H1 (cell line): Measurements from ENCODE around the gene GPC3. TPM values are rescaled to one million over a fixed set of nuclear protein-coding genes. Genes with fewer than 3 reads are reported as not detected.

Experiments used
- CTCF ChIA-PET: fragments of 300-600 bp; sonication (Branson Sonifier 250); formaldehyde crosslinking; loops from one replicate; lab custom pipeline; 2021; ENCODE audit not compliant: partially characterized antibody; lab: Charles Lee
- POLR2A ChIA-PET: fragments of 300-600 bp; sonication (Branson Sonifier 250); formaldehyde crosslinking; loops from one replicate; lab custom pipeline; 2021; ENCODE audit warnings: inconsistent platforms; ENCODE audit not compliant: partially characterized antibody; lab: Charles Lee
- DNase-seq, 2 experiments: peaks; one replicate each; pipeline versions ENCODE4 v3.0.0 to v3.0.0-alpha.2; 2010 to 2022; ENCODE audit warnings: low spot score in 2 of 2, low read depth in 1 of 2, mixed read lengths in 1 of 2
- FAIRE-seq: peaks from 2 replicates; lab custom pipeline; 2011; peaks lifted over from hg19 to GRCh38; lab: Jason Lieb, UNC
- H2AFZ ChIP-seq: 2 replicates; pipeline ENCODE4 v1.8.1; 2012; ENCODE audit warnings: low read length, inconsistent platforms
- H2AK5ac ChIP-seq: 2 replicates; pipeline ENCODE4 v1.6.1; 2013; ENCODE audit warnings: low read depth, low read length
- H2BK120ac ChIP-seq: replicated peaks from 2 replicates; pipeline ENCODE3; 2013; ENCODE audit warnings: low read depth, low read length, inconsistent platforms
- H2BK12ac ChIP-seq: 2 replicates; pipeline ENCODE4 v1.6.1; 2013; ENCODE audit warnings: low read depth, low read length
- H2BK15ac ChIP-seq: 2 replicates; pipeline ENCODE4 v1.6.1; 2013; ENCODE audit warnings: low read length
- H2BK20ac ChIP-seq: 2 replicates; pipeline ENCODE4 v1.6.1; 2013; ENCODE audit warnings: low read length
- H2BK5ac ChIP-seq: 2 replicates; pipeline ENCODE4 v1.6.1; 2013; ENCODE audit warnings: low read depth, low read length
- H3K14ac ChIP-seq: 2 replicates; pipeline ENCODE4 v1.6.1; 2013; ENCODE audit warnings: inconsistent platforms; ENCODE audit not compliant: insufficient read length
- H3K18ac ChIP-seq: 2 replicates; pipeline ENCODE4 v1.6.1; 2013; ENCODE audit warnings: low read length; ENCODE audit errors: extremely low read depth
- H3K23ac ChIP-seq: 2 replicates; pipeline ENCODE4 v1.6.1; 2013; ENCODE audit warnings: inconsistent platforms; ENCODE audit not compliant: insufficient read length
- H3K23me2 ChIP-seq: 2 replicates; pipeline ENCODE4 v1.6.1; 2013; ENCODE audit warnings: low read depth, low read length
- H3K27ac ChIP-seq: 2 replicates; pipeline ENCODE4 v1.6.1; 2011; ENCODE audit warnings: low read depth, low read length, inconsistent platforms
- H3K27me3 ChIP-seq, 4 experiments: replicated peaks in 1 of 4; 1 replicate in 1 of 4; 2 replicates in 3 of 4; pipeline versions ENCODE4 v1.6.1 to v1.8.1; 2011 to 2013; ENCODE audit warnings: low read length in 3 of 4, mild to moderate bottlenecking in 3 of 4, inconsistent platforms in 2 of 4, mixed read lengths in 2 of 4, moderate library complexity in 1 of 4; ENCODE audit not compliant: control insufficient read depth in 3 of 4, insufficient read depth in 3 of 4; ENCODE audit errors: extremely low read depth in 1 of 4
- H3K36me3 ChIP-seq, 4 experiments: 2 replicates each; pipeline versions ENCODE4 v1.6.1 to v1.8.1; 2011 to 2013; ENCODE audit warnings: mild to moderate bottlenecking in 4 of 4, low read length in 3 of 4, moderate library complexity in 2 of 4, control low read depth in 1 of 4, inconsistent platforms in 1 of 4; ENCODE audit not compliant: insufficient read depth in 4 of 4, control insufficient read depth in 2 of 4
- H3K4ac ChIP-seq: replicated peaks from 2 replicates; pipeline ENCODE3; 2013; ENCODE audit warnings: low read length, low read depth, mixed read lengths, inconsistent platforms; ENCODE audit not compliant: insufficient read length
- H3K4me1 ChIP-seq, 4 experiments: replicated peaks in 1 of 4; 1 replicate in 1 of 4; 2 replicates in 3 of 4; pipeline versions ENCODE4 v1.6.1 to v1.8.1; 2011 to 2013; ENCODE audit warnings: low read length in 3 of 4, inconsistent platforms in 2 of 4, mixed read lengths in 1 of 4; ENCODE audit not compliant: insufficient read depth in 4 of 4, control insufficient read depth in 3 of 4
- H3K4me2 ChIP-seq, 2 experiments: 2 replicates each; pipeline versions ENCODE4 v1.6.1 to v1.8.1; 2011 to 2013; ENCODE audit warnings: low read depth in 2 of 2, low read length in 2 of 2, control low read depth in 1 of 2, inconsistent platforms in 1 of 2, mild to moderate bottlenecking in 1 of 2; ENCODE audit not compliant: insufficient read depth in 1 of 2
- H3K4me3 ChIP-seq, 4 experiments: fragments of 200-600, 300-600 bp in 1 of 4; sonication (generic), shearing (Covaris generic), sonication (Bioruptor Twin) in 1 of 4; 2 replicates each; pipeline versions ENCODE4 v1.5.1 to v1.8.1; 2011 to 2016; ENCODE audit warnings: low read length in 4 of 4, low read depth in 3 of 4, control low read depth in 2 of 4, inconsistent platforms in 2 of 4, mild to moderate bottlenecking in 2 of 4, mixed read lengths in 1 of 4, moderate library complexity in 1 of 4; ENCODE audit not compliant: insufficient read depth in 2 of 4; ENCODE audit errors: extremely low read depth in 1 of 4
- H3K56ac ChIP-seq: replicated peaks from 2 replicates; pipeline ENCODE3; 2013; ENCODE audit warnings: low read depth, mild to moderate bottlenecking, mixed read lengths, low read length, inconsistent platforms; ENCODE audit not compliant: insufficient read length
- H3K79me1 ChIP-seq: 2 replicates; pipeline ENCODE4 v1.6.1; 2013; ENCODE audit warnings: low read depth, low read length, control low read depth
- H3K79me2 ChIP-seq, 2 experiments: 2 replicates each; pipeline versions ENCODE4 v1.6.1 to v1.8.1; 2012 to 2013; ENCODE audit warnings: low read length in 2 of 2, mild to moderate bottlenecking in 2 of 2, inconsistent platforms in 1 of 2; ENCODE audit not compliant: insufficient read depth in 2 of 2, control insufficient read depth in 1 of 2
- H3K9ac ChIP-seq, 4 experiments: replicated peaks in 1 of 4; 1 replicate in 1 of 4; 2 replicates in 3 of 4; pipeline versions ENCODE4 v1.6.1 to v1.8.1; 2011 to 2013; ENCODE audit warnings: low read depth in 3 of 4, low read length in 3 of 4, control low read depth in 2 of 4, mild to moderate bottlenecking in 2 of 4, moderate library complexity in 2 of 4, inconsistent platforms in 1 of 4; ENCODE audit errors: extremely low read depth in 1 of 4
- H3K9me3 ChIP-seq, 2 experiments: 2 replicates each; pipeline versions ENCODE4 v1.6.1 to v1.8.1; 2012 to 2013; ENCODE audit warnings: mild to moderate bottlenecking in 2 of 2, moderate library complexity in 2 of 2, control low read depth in 1 of 2, inconsistent platforms in 1 of 2, low read depth in 1 of 2, low read length in 1 of 2, mixed read lengths in 1 of 2; ENCODE audit not compliant: insufficient read depth in 2 of 2
- H4K20me1 ChIP-seq, 2 experiments: replicated peaks in 1 of 2; 2 replicates each; pipeline versions ENCODE3 to v1.8.1; 2011 to 2013; ENCODE audit warnings: inconsistent platforms in 2 of 2, low read length in 2 of 2, mild to moderate bottlenecking in 1 of 2; ENCODE audit not compliant: insufficient read depth in 2 of 2, control insufficient read depth in 1 of 2
- H4K5ac ChIP-seq: 2 replicates; pipeline ENCODE4 v1.6.1; 2013; ENCODE audit warnings: low read length, low read depth, mixed read lengths, inconsistent platforms; ENCODE audit not compliant: insufficient read length
- H4K8ac ChIP-seq: 2 replicates; pipeline ENCODE4 v1.8.0; 2013; ENCODE audit warnings: mild to moderate bottlenecking, moderate library complexity, low read length, inconsistent platforms; ENCODE audit not compliant: insufficient read depth; ENCODE audit errors: extremely low read depth
- H4K91ac ChIP-seq: replicated peaks from 2 replicates; pipeline ENCODE3; 2013; ENCODE audit warnings: low read length, mixed read lengths, inconsistent platforms; ENCODE audit not compliant: insufficient read length
- ASH2L ChIP-seq: fragments of 200-600, 300-600 bp; sonication (generic); IDR thresholded peaks from one replicate; pipeline ENCODE4 v1.7.1; 2017; ENCODE audit warnings: low read length
- ATF2 ChIP-seq: IDR thresholded peaks from 2 replicates; pipeline ENCODE4 v1.6.1; 2012; ENCODE audit warnings: low read length, inconsistent platforms
- CBX5 ChIP-seq: fragments of 300-800, 300-1000 bp; sonication (generic); IDR thresholded peaks from 2 replicates; pipeline ENCODE4 v1.7.1; 2016; ENCODE audit warnings: antibody characterized with exemption, low read length, low read depth
- GABPA ChIP-seq: IDR thresholded peaks from 2 replicates; pipeline ENCODE4 v1.6.1; 2011; ENCODE audit warnings: mild to moderate bottlenecking, low read length, moderate library complexity, borderline replicate concordance; ENCODE audit not compliant: insufficient read depth
- SIN3A ChIP-seq, 2 experiments: IDR thresholded peaks in 1 of 2; conservative IDR thresholded peaks in 1 of 2; 2 replicates each; pipeline ENCODE4 v1.6.1; 2011 to 2012; ENCODE audit warnings: low read length in 2 of 2, improper control_type of control experiment in 1 of 2, low read depth in 1 of 2, mild to moderate bottlenecking in 1 of 2
- TAF7 ChIP-seq: optimal IDR thresholded peaks from 2 replicates; pipeline ENCODE3; 2011; ENCODE audit warnings: low read depth, mild to moderate bottlenecking, inconsistent platforms, low read length, moderate library complexity, borderline replicate concordance
- polyA plus RNA-seq, 7 experiments: library from polyadenylated mRNA; depleted of rRNA in 3 of 7; stranded (reverse) in 5 of 7; unstranded in 2 of 7; fragments of >200 nt in 5 of 7; fragments of 200-250 nt in 2 of 7; gene quantifications; 1 replicate in 5 of 7; 2 replicates in 1 of 7; 4 replicates in 1 of 7; pipeline versions ENCODE4 v1.2.1 to v1.2.3, GENCODE V29; 2011 to 2013; ENCODE audit warnings: missing spikeins in 2 of 7, mixed read lengths in 2 of 7
- total RNA-seq: library from RNA; stranded (reverse); fragmentation: NEBNext Ultra II Directional; extraction: Animal tissue kit (Norgen Biotek cat#: 25700); gene quantifications from 2 replicates; pipeline ENCODE4 v1.2.1, GENCODE V29; 2021

GPC3 gene
- total and polyA plus RNA-seq, 2 of the 8 experiments (the other 6 are each of a cell fraction or from before 2014, with no cell fraction given) = 64.8 to 71.9 TPM

- no peaks in the 10 kb centered on the region for H3K27me3 ChIP-seq
- no peak overlapping the region for H2BK5ac ChIP-seq
- no peak overlapping the region for H2AK5ac ChIP-seq
- DNase-seq = no peak
- FAIRE-seq = no peak
- peaks cover 0 to 5% of the 10 kb centered on the region in 2 experiments; a peak in 1 of 4 replicates for H3K9me3 ChIP-seq
- H4K20me1 ChIP-seq = no peaks in the 10 kb centered on the region
- H3K56ac ChIP-seq = no peak overlapping the region
- H4K91ac ChIP-seq = no peak overlapping the region
- no peak overlapping the region for H3K18ac ChIP-seq
- no peaks in the 10 kb centered on the region for H3K79me2 ChIP-seq
- peaks cover 0 to 2% (median 0%) of the 10 kb centered on the region in 4 experiments; a peak in 1 of 8 replicates for H3K36me3 ChIP-seq
- H2BK15ac ChIP-seq = no peak overlapping the region
- H3K14ac ChIP-seq = no peak overlapping the region
- ChIA-PET POLR2A (interaction anchor here (0.7 kb wide), 1 partner anchor 16 kb away, joined by 3 read pairs; no protein-coding TSS in a partner anchor), CTCF (no interaction called here)
- H3K9ac ChIP-seq = no peak overlapping the region
- H4K5ac ChIP-seq = no peak overlapping the region
- H3K27ac ChIP-seq = no peak overlapping the region
- no peaks in the 10 kb centered on the region for H3K4me1 ChIP-seq
- H2BK120ac ChIP-seq = no peak overlapping the region
- H3K23ac ChIP-seq = no peak overlapping the region
- no peak overlapping the region for H3K4me2 ChIP-seq
- H3K79me1 ChIP-seq = no peaks in the 10 kb centered on the region
- H3K4me3 ChIP-seq = no peak overlapping the region
- no peak overlapping the region for H2BK20ac ChIP-seq
- H3K4ac ChIP-seq = no peak overlapping the region
- no peak overlapping the region for H2BK12ac ChIP-seq
- TF ChIP-seq ASH2L = no peak
- TF ChIP-seq CBX5 = no peak
- TF ChIP-seq TAF7 = no peak
- TF ChIP-seq GABPA = no peak
- TF ChIP-seq ATF2 = no peak
- no peak for TF ChIP-seq SIN3A (conservative IDR thresholded peaks at IDR 0.05 in 1 of 2, IDR thresholded peaks at IDR 0.05 in 1 of 2; ENCODE audit: low read depth in 1 of 2, low read length in 2 of 2)
- no peak overlapping the region for H4K8ac ChIP-seq
- no peak overlapping the region for H2AFZ ChIP-seq
- H3K23me2 ChIP-seq = no peaks in the 10 kb centered on the region
Observed at GRCh38 chrX:133546441-133546840, 439.0 kb downstream of the GPC3 start.
